Renal cortex interstitium (tissue), 11 donors: Measurements from ENCODE around the gene CFAP221. TPM values are rescaled to one million over a fixed set of nuclear protein-coding genes. Genes with fewer than 3 reads are reported as not detected.

ENCODE experiments used
- DNase-seq, 11 donors: peaks; one replicate each; pipeline ENCODE4 v3.0.0-alpha.2; 2013; ENCODE audit warnings: low read depth in 9 of 11, low spot score in 4 of 11; ENCODE audit errors: extremely low read depth in 1 of 11
- polyA plus RNA-seq, 3 donors: library from polyadenylated mRNA; unstranded; fragments of 120-200 nt; gene quantifications; one replicate each; pipeline ENCODE4 v1.2.1, GENCODE V29; 2013; ENCODE audit not compliant: insufficient read length in 3 of 3

Gene CFAP221
- polyA plus RNA-seq, 3 donors = 19.2 to 36.1 (median 25.1) TPM

GRCh38 chr2:119704670-119705120, 160.4 kb downstream of the CFAP221 start:
- no peak for DNase-seq

GRCh38 chr2:119706221-119706620, 162.0 kb downstream of the CFAP221 start:
- no peak for DNase-seq

Other genes starting within 250 kb of the CFAP221 start
- 10 to 100 TPM; 14.8 to 25.6 (median 17.9) TPM for gene C2orf76, start 177.6 kb upstream of the CFAP221 start, polyA plus RNA-seq
- 100 to 1,000 TPM; 233 to 279 (median 274) TPM for gene DBI, start 177.5 kb upstream of the CFAP221 start, polyA plus RNA-seq
- 10 to 100 TPM; 46.6 to 72.9 (median 54.9) TPM for gene TMEM37, start 112.6 kb upstream of the CFAP221 start, polyA plus RNA-seq
- 10 to 100 TPM in 1 of 3 donors, 1 to 10 TPM in 2; 9.4 to 27.4 (median 9.6) TPM for gene SCTR, start 20.0 kb upstream of the CFAP221 start, polyA plus RNA-seq
- 10 to 100 TPM; 16.5 to 21.0 (median 20.3) TPM for gene TMEM177, start 134.8 kb downstream of the CFAP221 start, polyA plus RNA-seq
- gene PTPN4, start 215.5 kb downstream of the CFAP221 start, polyA plus RNA-seq = 10 to 100 TPM; 22.6 to 25.8 (median 23.9) TPM